HCT116 (cell line): ENCODE results near the gene NTRK3. TPM values are rescaled to one million over a fixed set of nuclear protein-coding genes. Genes with fewer than 3 reads are reported as not detected.

ENCODE experiments used
- ATAC-seq: fragments of 200-7000 bp; cut with Tn5 transposase; 2 replicates; pipeline ENCODE4 v1.9.1; 2020; ENCODE audit warnings: mild to moderate bottlenecking, moderate library complexity
- BruUV-seq: library from RNA; stranded (reverse); fragments of 400-500 nt; replicated peaks from 2 replicates; lab custom pipeline; 2021; lab: Mats Ljungman, UMichigan
- CTCF ChIA-PET: fragments of 300-600 bp; sonication (Branson Sonifier 250); formaldehyde crosslinking; loops from one replicate; lab custom pipeline; 2021; ENCODE audit warnings: antibody characterized with exemption; lab: Charles Lee
- POLR2A ChIA-PET: fragments of 300-600, 350-600 bp; sonication (Branson Sonifier 250); formaldehyde crosslinking; loops from one replicate; lab custom pipeline; 2021; ENCODE audit warnings: antibody characterized with exemption; lab: Charles Lee
- RAD21 ChIA-PET, 2 experiments: fragments of 300-600 bp; sonication (Branson Sonifier 250); formaldehyde crosslinking; loops; one replicate each; lab custom pipeline; 2023; ENCODE audit warnings: low total read pairs in 2 of 2; ENCODE audit not compliant: uncharacterized antibody in 2 of 2, unreplicated experiment in 2 of 2, low non-redundant PET in 1 of 2; lab: Charles Lee
- DNase-seq: peaks from one replicate; pipeline ENCODE4 v3.0.0-alpha.2; 2010; ENCODE audit warnings: low read depth, low spot score
- H2AFZ ChIP-seq: fragments of 200-600 bp; shearing (Covaris generic), sonication (generic); 2 replicates; pipeline ENCODE4 v1.6.1; 2017; ENCODE audit warnings: low read depth, mixed run types, mixed read lengths, antibody characterized with exemption, low read length; ENCODE audit not compliant: poor library complexity, severe bottlenecking
- H3K27ac ChIP-seq: 2 replicates; pipeline ENCODE4 v1.5.1; 2012; ENCODE audit warnings: low read depth, low read length
- H3K27me3 ChIP-seq: fragments of 200-600 bp; sonication (generic); 2 replicates; pipeline ENCODE4 v1.6.1; 2016; ENCODE audit warnings: mixed run types, low read length, mixed read lengths; ENCODE audit not compliant: insufficient read depth
- H3K36me3 ChIP-seq, 2 experiments: fragments of 200-500 bp in 1 of 2; fragments of 200-600 bp in 1 of 2; sonication (Bioruptor generic) in 1 of 2; sonication (generic) in 1 of 2; 2 replicates each; pipeline versions ENCODE4 v1.5.1 to v1.6.1; 2014 to 2016; ENCODE audit warnings: low read length in 2 of 2, inconsistent platforms in 1 of 2, mixed read lengths in 1 of 2, mixed run types in 1 of 2; ENCODE audit not compliant: insufficient read depth in 2 of 2, control insufficient read depth in 1 of 2
- H3K4me1 ChIP-seq, 2 experiments: fragments of 200-600 bp in 1 of 2; sonication (generic) in 1 of 2; 2 replicates each; pipeline versions ENCODE4 v1.5.1 to v1.6.1; 2012 to 2017; ENCODE audit warnings: low read length in 2 of 2, inconsistent platforms in 1 of 2, mild to moderate bottlenecking in 1 of 2, mixed read lengths in 1 of 2, mixed run types in 1 of 2, moderate library complexity in 1 of 2; ENCODE audit not compliant: insufficient read depth in 2 of 2, control insufficient read depth in 1 of 2
- H3K4me2 ChIP-seq: fragments of 200-600 bp; sonication (generic); 2 replicates; pipeline ENCODE4 v1.6.1; 2017; ENCODE audit warnings: mixed run types, low read length, mixed read lengths
- H3K4me3 ChIP-seq, 2 experiments: fragments of 200-600 bp in 1 of 2; sonication (generic) in 1 of 2; replicated peaks in 1 of 2; 2 replicates each; pipeline ENCODE4 v1.5.1; 2011 to 2016; ENCODE audit warnings: low read length in 2 of 2, control low read depth in 1 of 2, low read depth in 1 of 2, mild to moderate bottlenecking in 1 of 2, mixed read lengths in 1 of 2, mixed run types in 1 of 2
- H3K79me2 ChIP-seq: fragments of 200-600 bp; sonication (generic); 2 replicates; pipeline ENCODE4 v1.6.1; 2017; ENCODE audit warnings: mild to moderate bottlenecking, mixed run types, low read length, moderate library complexity, mixed read lengths; ENCODE audit not compliant: insufficient read depth
- H3K9ac ChIP-seq: fragments of 200-600 bp; sonication (generic); 2 replicates; pipeline ENCODE4 v1.6.1; 2016; ENCODE audit warnings: low read length, mixed read lengths
- H3K9me2 ChIP-seq: fragments of 200-600 bp; sonication (generic), shearing (Covaris generic); 2 replicates; pipeline ENCODE4 v1.6.1; 2017; ENCODE audit warnings: mixed run types, mild to moderate bottlenecking, moderate library complexity; ENCODE audit not compliant: insufficient read depth
- H3K9me3 ChIP-seq, 2 experiments: fragments of 200-500 bp in 1 of 2; fragments of 200-600 bp in 1 of 2; sonication (Bioruptor generic) in 1 of 2; sonication (generic) in 1 of 2; 2 replicates each; pipeline ENCODE4 v1.6.1; 2014 to 2017; ENCODE audit warnings: low read length in 2 of 2, mixed read lengths in 2 of 2, inconsistent platforms in 1 of 2, low read depth in 1 of 2, mild to moderate bottlenecking in 1 of 2, mixed run types in 1 of 2, moderate library complexity in 1 of 2; ENCODE audit not compliant: control insufficient read depth in 1 of 2, insufficient read depth in 1 of 2
- H4K20me1 ChIP-seq: fragments of 200-600 bp; sonication (generic), shearing (Covaris generic); 2 replicates; pipeline ENCODE4 v1.6.1; 2017; ENCODE audit warnings: mixed run types, mild to moderate bottlenecking, moderate library complexity; ENCODE audit not compliant: insufficient read depth
- CBX3 ChIP-seq: IDR thresholded peaks from 2 replicates; pipeline ENCODE4 v1.6.1; 2012; ENCODE audit warnings: low read depth
- CEBPB ChIP-seq: IDR thresholded peaks from 2 replicates; pipeline ENCODE4 v1.6.1; 2012; ENCODE audit warnings: low read depth
- EGR1 ChIP-seq: IDR thresholded peaks from 2 replicates; pipeline ENCODE4 v1.6.1; 2012; ENCODE audit warnings: low read depth
- ELF1 ChIP-seq: IDR thresholded peaks from 2 replicates; pipeline ENCODE4 v1.6.1; 2012; ENCODE audit warnings: low read depth, borderline replicate concordance
- EZH2phosphoT487 ChIP-seq: fragments of 200-600 bp; IDR thresholded peaks from 2 replicates; pipeline ENCODE4 v1.6.1; 2018; ENCODE audit warnings: antibody characterized with exemption, borderline replicate concordance
- JUND ChIP-seq: IDR thresholded peaks from 2 replicates; pipeline ENCODE4 v1.6.1; 2012
- POLR2A ChIP-seq: IDR thresholded peaks from 2 replicates; pipeline ENCODE4 v1.7.0; 2011; ENCODE audit warnings: borderline replicate concordance; ENCODE audit not compliant: insufficient read depth, insufficient read length; ENCODE audit errors: extremely low read depth
- POLR2AphosphoS5 ChIP-seq: IDR thresholded peaks from 2 replicates; pipeline ENCODE4 v1.6.1; 2011; ENCODE audit warnings: mild to moderate bottlenecking, low read depth, low read length, moderate library complexity
- RAD21 ChIP-seq: IDR thresholded peaks from 2 replicates; pipeline ENCODE4 v1.6.1; 2012; ENCODE audit warnings: low read depth, mild to moderate bottlenecking
- REST ChIP-seq: IDR thresholded peaks from 2 replicates; pipeline ENCODE4 v1.6.1; 2012; ENCODE audit warnings: low read depth
- SIN3A ChIP-seq: IDR thresholded peaks from 2 replicates; pipeline ENCODE4 v1.6.1; 2012; ENCODE audit warnings: low read depth
- SP1 ChIP-seq: IDR thresholded peaks from 2 replicates; pipeline ENCODE4 v1.6.1; 2012; ENCODE audit warnings: low read depth
- TCF7L2 ChIP-seq: IDR thresholded peaks from 2 replicates; pipeline ENCODE4 v1.7.0; 2011; ENCODE audit warnings: borderline replicate concordance, inconsistent platforms; ENCODE audit not compliant: insufficient read depth, insufficient read length; ENCODE audit errors: extremely low read depth
- ZFX ChIP-seq: fragments of 450-650 bp; IDR thresholded peaks from 2 replicates; pipeline ENCODE4 v1.6.1; 2017
- ZNF274 ChIP-seq: fragments of 200-500 bp; sonication (Bioruptor generic); IDR thresholded peaks from 2 replicates; pipeline ENCODE4 v1.6.1; 2014; ENCODE audit warnings: mild to moderate bottlenecking, low read depth, low read length, inconsistent platforms
- intact Hi-C: fragments of 100-400 bp; cut with micrococcal nuclease; formaldehyde crosslinking; loops from 2 replicates; pipeline ENCODE4 v1.10.0; 2022
- total RNA-seq: library from RNA; stranded (reverse); gene quantifications from one replicate; pipeline ENCODE4 v1.2.1, GENCODE V29; 2021; ENCODE audit not compliant: unreplicated experiment
- TF ChIP-seq, protein P1 (sequence below): IDR thresholded peaks from 2 replicates; pipeline ENCODE4 v1.6.1; 2011; ENCODE audit warnings: mild to moderate bottlenecking, low read length, moderate library complexity; ENCODE audit not compliant: insufficient replicate concordance; ENCODE audit errors: extremely low read depth
- TF ChIP-seq, protein P2 (sequence below): IDR thresholded peaks from 2 replicates; pipeline ENCODE4 v1.6.1; 2012

Gene NTRK3
- total RNA-seq, 1 experiment from 2014 or later, result not detected

DNA sequence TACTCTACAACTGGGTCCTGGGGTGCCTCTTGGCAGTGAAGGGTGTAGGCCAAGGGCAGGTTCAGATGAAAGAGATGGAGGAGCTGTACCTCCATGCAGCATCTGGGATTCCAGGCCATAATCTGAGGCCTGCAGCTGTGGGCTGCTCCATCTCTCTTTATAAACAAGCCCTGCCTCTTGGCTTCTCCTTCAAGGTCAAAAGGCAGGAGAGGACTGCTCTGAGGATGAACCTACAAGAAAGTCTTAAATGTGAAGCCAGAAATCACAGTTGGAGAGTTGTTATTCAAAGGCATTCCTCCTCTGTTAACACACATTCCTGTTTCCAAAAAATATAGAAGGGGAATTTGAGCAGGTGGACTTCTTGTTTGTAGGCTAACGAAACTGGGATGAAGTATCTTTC is 355.5 kb downstream of the NTRK3 start:
- POLR2A ChIA-PET, result no interaction called here
- Histone ChIP-seq H3K4me1 (no peaks in the 10 kb centered on the region), H3K4me2 (no peak overlapping the region), H3K36me3 (no peaks in the 10 kb centered on the region), H3K9ac (no peak overlapping the region), H3K79me2 (no peaks in the 10 kb centered on the region), H4K20me1 (no peaks in the 10 kb centered on the region), H3K27ac (no peak overlapping the region), H3K9me2 (no peaks in the 10 kb centered on the region), H2AFZ (no peak overlapping the region), H3K9me3 (peaks cover 4 to 18% of the 10 kb centered on the region in 2 experiments; a peak in 2 of 4 replicates), H3K27me3 (no peaks in the 10 kb centered on the region), H3K4me3 (no peak overlapping the region)
- DNase-seq (no peak), ATAC-seq (no peak)
- no TSS peak for BruUV-seq
- RAD21 ChIA-PET, result no interaction called here
- intact Hi-C loops, result no loop called here
- CTCF ChIA-PET, result no interaction called here
- TF ChIP-seq TCF7L2, result no peak
- no peak for TF ChIP-seq ELF1
- TF ChIP-seq RAD21, result no peak
- TF ChIP-seq POLR2AphosphoS5, result no peak
- TF ChIP-seq, protein P1, sequence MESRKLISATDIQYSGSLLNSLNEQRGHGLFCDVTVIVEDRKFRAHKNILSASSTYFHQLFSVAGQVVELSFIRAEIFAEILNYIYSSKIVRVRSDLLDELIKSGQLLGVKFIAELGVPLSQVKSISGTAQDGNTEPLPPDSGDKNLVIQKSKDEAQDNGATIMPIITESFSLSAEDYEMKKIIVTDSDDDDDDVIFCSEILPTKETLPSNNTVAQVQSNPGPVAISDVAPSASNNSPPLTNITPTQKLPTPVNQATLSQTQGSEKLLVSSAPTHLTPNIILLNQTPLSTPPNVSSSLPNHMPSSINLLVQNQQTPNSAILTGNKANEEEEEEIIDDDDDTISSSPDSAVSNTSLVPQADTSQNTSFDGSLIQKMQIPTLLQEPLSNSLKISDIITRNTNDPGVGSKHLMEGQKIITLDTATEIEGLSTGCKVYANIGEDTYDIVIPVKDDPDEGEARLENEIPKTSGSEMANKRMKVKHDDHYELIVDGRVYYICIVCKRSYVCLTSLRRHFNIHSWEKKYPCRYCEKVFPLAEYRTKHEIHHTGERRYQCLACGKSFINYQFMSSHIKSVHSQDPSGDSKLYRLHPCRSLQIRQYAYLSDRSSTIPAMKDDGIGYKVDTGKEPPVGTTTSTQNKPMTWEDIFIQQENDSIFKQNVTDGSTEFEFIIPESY, result no peak
- no peak for TF ChIP-seq JUND
- no peak for TF ChIP-seq SIN3A
- no peak for TF ChIP-seq REST
- no peak for TF ChIP-seq SP1
- TF ChIP-seq EZH2phosphoT487, result no peak
- TF ChIP-seq ZNF274, result no peak
- no peak for TF ChIP-seq EGR1
- TF ChIP-seq, protein P2, sequence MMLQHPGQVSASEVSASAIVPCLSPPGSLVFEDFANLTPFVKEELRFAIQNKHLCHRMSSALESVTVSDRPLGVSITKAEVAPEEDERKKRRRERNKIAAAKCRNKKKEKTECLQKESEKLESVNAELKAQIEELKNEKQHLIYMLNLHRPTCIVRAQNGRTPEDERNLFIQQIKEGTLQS, result no peak
- no peak for TF ChIP-seq CBX3
- TF ChIP-seq CEBPB, result no peak
- TF ChIP-seq POLR2A, result no peak
- no peak for TF ChIP-seq ZFX
- TF ChIP-seq, all 23 proteins: peak for 0
